Fibroblast of pulmonary artery (primary cell): ENCODE measurements around the gene NTN3.
A peak's percentile ranks its signal among the peaks of the same experiment; 100 is the strongest.

Source experiments
- DNase-seq: peaks from one replicate; pipeline ENCODE4 v3.0.0-alpha.2; 2010; ENCODE audit warnings: low read depth
- H3K4me3 ChIP-seq: replicated peaks from 2 replicates; pipeline ENCODE4 v1.5.1; 2011; ENCODE audit warnings: low read depth, mild to moderate bottlenecking, control low read depth, low read length, moderate library complexity
- TF ChIP-seq, protein P1 (sequence below): IDR thresholded peaks from 2 replicates; pipeline ENCODE4 v1.5.1; 2011; ENCODE audit warnings: mild to moderate bottlenecking, control low read depth, low read length, inconsistent platforms; ENCODE audit errors: missing control alignments

NTN3 gene

DNA sequence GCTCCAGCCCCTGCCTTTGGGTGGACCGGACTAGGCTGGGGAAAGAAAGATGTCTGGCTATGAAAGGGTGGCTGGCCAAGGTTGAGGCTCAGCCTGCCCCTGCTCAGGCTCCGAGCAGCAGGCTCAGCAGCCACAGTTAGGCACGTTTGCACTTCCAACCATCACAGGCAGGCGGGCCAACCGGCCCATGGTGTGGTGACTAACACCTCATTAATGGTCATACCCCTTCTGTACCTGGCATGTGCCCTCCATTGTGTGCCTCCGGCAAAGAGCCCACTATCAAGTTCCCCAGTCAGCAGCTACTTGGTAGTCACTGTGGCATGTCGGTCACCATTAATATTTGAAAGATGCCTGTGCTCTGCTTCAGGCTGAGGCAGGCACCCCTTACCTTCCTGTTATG, 10.6 kb downstream of the NTN3 start:
- H3K4me3 ChIP-seq: no peak overlapping the region
- DNase-seq: no peak
- TF ChIP-seq, protein P1, sequence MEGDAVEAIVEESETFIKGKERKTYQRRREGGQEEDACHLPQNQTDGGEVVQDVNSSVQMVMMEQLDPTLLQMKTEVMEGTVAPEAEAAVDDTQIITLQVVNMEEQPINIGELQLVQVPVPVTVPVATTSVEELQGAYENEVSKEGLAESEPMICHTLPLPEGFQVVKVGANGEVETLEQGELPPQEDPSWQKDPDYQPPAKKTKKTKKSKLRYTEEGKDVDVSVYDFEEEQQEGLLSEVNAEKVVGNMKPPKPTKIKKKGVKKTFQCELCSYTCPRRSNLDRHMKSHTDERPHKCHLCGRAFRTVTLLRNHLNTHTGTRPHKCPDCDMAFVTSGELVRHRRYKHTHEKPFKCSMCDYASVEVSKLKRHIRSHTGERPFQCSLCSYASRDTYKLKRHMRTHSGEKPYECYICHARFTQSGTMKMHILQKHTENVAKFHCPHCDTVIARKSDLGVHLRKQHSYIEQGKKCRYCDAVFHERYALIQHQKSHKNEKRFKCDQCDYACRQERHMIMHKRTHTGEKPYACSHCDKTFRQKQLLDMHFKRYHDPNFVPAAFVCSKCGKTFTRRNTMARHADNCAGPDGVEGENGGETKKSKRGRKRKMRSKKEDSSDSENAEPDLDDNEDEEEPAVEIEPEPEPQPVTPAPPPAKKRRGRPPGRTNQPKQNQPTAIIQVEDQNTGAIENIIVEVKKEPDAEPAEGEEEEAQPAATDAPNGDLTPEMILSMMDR: no peak

- no peak for DNase-seq
- TF ChIP-seq, protein P1: no peak
- H3K4me3 ChIP-seq: no peak overlapping the region
Observed at GRCh38 chr16:2482249-2482648, 11.2 kb downstream of the NTN3 start.

GRCh38 chr16:2482708-2483534, 11.8 kb downstream of the NTN3 start:
- TF ChIP-seq, protein P1: no peak
- peak; percentile 55 for DNase-seq
- no peak overlapping the region for H3K4me3 ChIP-seq

- no peak for DNase-seq
- TF ChIP-seq, protein P1: no peak
- H3K4me3 ChIP-seq: no peak overlapping the region
Observed at GRCh38 chr16:2483939-2484897, 13.1 kb downstream of the NTN3 start.

DNA sequence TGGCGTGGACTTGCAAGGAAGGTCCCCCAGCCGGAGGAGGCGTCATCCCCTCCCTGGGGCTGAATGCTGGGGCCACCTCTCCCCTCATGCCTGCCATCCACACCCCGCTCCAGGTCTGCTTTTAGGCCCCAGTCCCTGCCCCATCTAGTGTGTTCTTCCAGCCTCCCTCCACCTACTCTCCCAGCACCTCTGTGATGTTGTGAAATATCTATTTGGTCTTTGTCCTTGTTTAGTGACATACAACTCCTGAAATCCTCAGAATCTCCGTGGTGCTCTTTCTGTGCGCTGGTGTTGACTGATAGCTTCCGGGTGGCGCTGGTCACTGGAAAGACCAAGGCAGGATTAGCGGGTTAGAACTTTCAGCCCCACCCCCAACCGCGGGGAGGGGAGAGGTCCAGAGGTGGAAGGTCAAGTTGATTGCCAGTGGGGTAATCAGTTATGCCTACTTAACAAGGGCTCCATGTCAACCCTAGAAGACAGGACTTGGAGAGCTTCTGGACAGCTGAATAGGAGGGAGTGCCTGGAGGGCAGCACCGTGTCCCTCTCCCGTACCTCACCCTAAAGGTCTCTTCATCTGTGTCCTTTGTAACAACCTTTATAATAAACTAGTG, 13.9 kb downstream of the NTN3 start:
- no peak for DNase-seq
- H3K4me3 ChIP-seq: no peak overlapping the region
- TF ChIP-seq, protein P1: no peak

GRCh38 chr16:2485811-2486507, 14.9 kb downstream of the NTN3 start:
- DNase-seq: no peak
- no peak overlapping the region for H3K4me3 ChIP-seq
- TF ChIP-seq, protein P1: no peak
